GM20000 (cell line): ENCODE results near the gene PPFIBP1.
"Not testable (repeated sequence)": the region's sequence is repeated elsewhere in the genome, so short reads cannot be mapped to it uniquely, and the experiment has no call there.

ENCODE experiments used
- DNase-seq: peaks from one replicate; pipeline ENCODE4 v3.0.0; 2012; ENCODE audit warnings: low spot score
- TF ChIP-seq, protein P1 (sequence below): IDR thresholded peaks from 2 replicates; pipeline ENCODE4 v1.5.1; 2012; ENCODE audit warnings: mild to moderate bottlenecking, control low read depth; ENCODE audit errors: extremely low read depth, missing control alignments

Gene PPFIBP1

GRCh38 chr12:27637524-27637923 is 113.5 kb downstream of the PPFIBP1 start:
- TF ChIP-seq, protein P1, sequence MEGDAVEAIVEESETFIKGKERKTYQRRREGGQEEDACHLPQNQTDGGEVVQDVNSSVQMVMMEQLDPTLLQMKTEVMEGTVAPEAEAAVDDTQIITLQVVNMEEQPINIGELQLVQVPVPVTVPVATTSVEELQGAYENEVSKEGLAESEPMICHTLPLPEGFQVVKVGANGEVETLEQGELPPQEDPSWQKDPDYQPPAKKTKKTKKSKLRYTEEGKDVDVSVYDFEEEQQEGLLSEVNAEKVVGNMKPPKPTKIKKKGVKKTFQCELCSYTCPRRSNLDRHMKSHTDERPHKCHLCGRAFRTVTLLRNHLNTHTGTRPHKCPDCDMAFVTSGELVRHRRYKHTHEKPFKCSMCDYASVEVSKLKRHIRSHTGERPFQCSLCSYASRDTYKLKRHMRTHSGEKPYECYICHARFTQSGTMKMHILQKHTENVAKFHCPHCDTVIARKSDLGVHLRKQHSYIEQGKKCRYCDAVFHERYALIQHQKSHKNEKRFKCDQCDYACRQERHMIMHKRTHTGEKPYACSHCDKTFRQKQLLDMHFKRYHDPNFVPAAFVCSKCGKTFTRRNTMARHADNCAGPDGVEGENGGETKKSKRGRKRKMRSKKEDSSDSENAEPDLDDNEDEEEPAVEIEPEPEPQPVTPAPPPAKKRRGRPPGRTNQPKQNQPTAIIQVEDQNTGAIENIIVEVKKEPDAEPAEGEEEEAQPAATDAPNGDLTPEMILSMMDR: no peak

DNA sequence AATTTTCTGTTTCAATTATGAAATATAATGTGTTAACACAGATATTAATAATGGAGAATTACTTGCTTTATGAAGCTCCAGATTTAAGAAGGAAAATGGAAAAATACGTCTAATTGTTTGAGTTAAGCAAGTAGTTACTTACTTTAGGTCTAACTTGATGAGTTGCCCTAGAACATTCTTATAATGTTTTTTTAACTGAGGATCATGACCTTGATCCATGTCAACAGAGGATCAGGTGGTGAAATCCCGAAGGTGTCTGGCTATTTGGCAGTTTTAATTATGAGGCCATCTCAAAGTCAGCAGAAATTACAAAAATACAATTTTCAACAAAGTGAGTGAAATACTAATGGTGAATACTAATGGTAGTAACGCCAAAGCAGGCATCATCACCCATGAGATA is 115.3 kb downstream of the PPFIBP1 start:
- no peak for DNase-seq
- TF ChIP-seq, protein P1: no peak

More at GRCh38 chr12:27637524-27637923, 113.5 kb downstream of the PPFIBP1 start:
- no peak for DNase-seq

DNA sequence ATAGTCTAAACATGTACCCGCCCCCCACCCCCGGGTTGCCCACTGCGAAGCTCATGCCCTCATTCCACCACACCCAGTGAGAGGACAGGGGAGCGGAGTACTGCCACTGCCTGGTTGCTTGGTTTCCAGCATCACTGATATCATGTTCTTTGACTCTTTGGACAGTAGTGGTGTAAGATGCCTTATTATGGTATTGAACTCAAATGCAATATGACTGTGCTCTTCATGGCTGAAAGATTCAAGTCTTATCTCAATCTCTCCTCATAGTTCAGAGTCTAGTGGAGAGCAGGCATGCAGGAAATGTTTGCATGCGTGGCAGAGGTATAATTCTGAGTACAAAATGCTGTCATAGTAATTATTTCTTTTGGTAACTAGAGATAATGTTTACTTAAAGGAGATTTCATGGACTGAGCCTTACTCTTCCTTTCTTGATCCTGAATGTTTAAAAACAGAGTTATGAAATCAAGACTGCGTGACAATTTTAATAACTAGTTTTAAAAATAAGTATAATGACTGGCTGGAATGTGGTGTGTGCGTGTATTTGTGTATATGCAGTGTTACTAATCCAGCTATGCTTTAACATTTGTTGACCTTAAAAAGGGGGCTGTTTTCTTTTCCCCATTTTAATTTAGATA is 116.7 kb downstream of the PPFIBP1 start:
- not testable (repeated sequence) for DNase-seq

DNA sequence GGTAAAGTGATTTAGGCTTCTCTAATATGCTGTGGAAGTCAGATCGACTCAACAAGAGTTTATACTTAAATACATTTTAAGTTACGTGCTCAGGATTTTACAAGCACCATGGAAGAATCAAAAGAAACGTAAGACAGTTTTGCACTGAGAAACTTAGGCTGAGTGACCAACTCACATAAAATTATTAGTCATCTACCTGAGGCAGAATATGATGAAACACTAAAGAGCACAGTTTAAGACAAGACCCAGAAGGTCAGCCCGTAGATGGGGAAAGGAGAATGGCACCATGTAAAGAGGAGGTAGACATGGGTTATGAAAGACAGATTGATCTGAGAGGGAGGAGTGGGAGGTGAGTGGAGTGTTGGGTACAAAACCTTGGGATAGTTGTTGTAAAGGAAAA is 118.4 kb downstream of the PPFIBP1 start:
- DNase-seq: not testable (repeated sequence)

DNA sequence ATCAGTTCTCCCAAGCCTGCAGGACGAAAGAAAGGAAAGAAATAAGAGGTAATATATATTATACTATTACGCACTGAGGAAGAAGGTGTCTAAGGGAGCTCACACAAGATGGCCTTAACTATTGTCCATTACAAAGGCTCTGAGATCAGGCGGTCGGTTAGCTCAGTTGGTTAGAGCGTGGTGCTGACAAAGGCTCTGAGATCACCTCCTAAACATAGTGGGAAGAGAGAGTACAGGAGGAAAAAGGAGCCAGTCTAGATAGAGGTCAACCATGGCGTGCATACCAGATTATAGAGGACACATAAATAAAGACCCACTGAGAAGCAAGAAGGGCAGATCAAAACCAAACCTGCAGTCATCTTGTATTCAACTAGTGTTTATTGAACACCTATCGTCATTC is 118.9 kb downstream of the PPFIBP1 start:
- not testable (repeated sequence) for DNase-seq

DNA sequence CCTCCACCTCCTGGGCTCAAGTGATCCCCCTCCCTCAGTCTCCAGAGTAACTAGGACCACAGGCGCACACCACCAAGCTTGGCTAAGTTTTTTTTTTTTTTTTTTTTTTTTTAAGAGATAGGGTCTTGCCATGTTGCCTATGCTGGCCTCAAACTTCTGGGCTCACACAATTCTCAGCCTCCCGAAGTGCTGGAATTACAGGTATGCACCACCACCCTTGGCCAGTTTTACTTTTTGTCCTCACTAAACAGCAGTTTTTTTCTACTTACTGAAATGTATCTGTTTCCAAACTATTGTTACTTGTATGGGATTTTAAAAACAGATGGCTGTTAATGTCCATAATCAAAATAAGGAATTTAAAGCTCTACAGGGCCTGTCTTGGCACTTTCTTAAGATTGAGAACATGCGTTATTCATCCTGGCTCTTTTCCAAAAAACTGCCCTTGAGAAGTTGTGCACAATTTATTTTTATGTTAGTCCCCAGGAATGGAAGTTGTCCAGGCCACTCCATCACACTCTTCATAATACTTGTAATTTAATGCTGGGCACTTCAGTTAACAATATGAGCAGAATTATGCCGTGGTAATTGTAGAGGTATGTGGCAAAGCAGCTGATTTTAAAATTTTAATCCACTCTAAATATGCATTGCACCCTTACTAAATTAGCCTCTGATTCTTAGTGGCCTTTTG is 120.3 kb downstream of the PPFIBP1 start:
- no peak for DNase-seq
- TF ChIP-seq, protein P1: no peak

DNA sequence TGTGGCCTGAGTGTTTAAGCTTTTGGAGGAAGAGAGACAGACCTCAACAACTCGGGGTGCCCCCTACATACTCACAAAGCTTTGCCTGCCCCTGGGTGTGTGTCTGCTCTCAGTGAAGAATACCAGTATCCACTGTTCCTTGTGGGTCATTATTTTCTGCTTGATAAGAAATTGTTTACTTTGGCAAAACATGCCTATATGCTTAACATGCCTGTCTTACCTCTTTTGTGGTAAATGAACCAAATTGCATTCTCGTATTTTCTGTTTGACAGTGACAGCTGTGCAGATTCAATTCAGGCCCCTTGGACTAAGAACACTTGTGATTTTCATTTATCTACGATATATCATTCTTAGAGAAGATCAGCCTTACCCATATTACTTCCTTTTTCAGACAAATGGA is 121.7 kb downstream of the PPFIBP1 start:
- no peak for DNase-seq
- TF ChIP-seq, protein P1: no peak

GRCh38 chr12:27646149-27646548 is 122.1 kb downstream of the PPFIBP1 start:
- TF ChIP-seq, protein P1: no peak
- DNase-seq: no peak

DNA sequence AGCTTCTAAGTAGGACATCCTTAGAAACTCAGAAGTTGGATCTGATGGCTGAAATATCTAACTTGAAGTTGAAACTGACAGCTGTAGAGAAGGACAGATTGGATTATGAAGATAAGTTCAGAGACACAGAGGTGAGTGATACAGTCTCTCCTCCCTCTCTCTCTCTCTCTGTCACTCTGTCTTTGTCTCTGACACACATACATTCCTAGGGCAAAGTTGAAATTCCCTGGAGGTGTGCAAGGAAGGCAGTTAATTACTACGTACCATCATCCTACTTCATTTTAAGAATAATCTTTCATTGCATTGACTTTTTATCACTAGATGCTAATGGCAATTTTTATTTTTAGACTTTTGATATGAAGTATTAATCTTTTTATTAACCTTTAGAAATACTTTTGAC is 126.0 kb downstream of the PPFIBP1 start:
- DNase-seq: no peak
- TF ChIP-seq, protein P1: no peak
